ENCODE results near the gene OR51D1. TPM values are rescaled to one million over a fixed set of nuclear protein-coding genes. Genes with fewer than 3 reads are reported as not detected.

Gene OR51D1
- total and polyA plus RNA-seq, 2 of the 8 experiments (the other 6 are each of a cell fraction or from before 2014, with no cell fraction given), result not detected

DNA sequence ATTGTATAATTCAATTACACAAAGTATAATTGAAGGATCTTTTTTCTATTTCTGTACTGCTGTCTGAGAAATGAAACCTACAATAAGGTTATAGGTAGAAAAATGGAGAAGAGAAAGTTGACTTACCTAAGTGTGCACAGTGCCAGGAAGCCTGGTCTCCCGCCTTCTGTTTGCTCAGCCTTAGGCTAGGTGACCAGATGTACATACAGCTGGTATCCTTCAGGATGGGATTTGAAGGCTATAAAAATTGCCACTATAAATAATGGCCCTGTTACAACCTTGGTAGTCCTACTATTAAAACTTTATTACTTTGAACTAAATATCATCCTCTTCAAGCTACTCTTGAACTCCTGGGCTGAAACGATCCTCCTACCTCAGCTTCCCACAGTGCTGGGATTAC is 40.7 kb downstream of the OR51D1 start:
- Histone ChIP-seq H4K91ac (replicated peaks; ENCODE audit: insufficient read length, low read length) (no peak overlapping the region), H3K56ac (replicated peaks; ENCODE audit: insufficient read length, low read depth, low read length) (no peak overlapping the region), H4K20me1 (replicated peaks in 1 of 2; ENCODE audit: control insufficient read depth in 1 of 2, insufficient read depth in 2 of 2, low read length in 2 of 2) (no peaks in the 10 kb centered on the region), H2AFZ (ENCODE audit: low read length) (no peak overlapping the region), H3K18ac (ENCODE audit: extremely low read depth, low read length) (no peak overlapping the region), H3K27ac (ENCODE audit: low read depth, low read length) (no peak overlapping the region), H3K79me1 (ENCODE audit: low read depth, low read length) (no peaks in the 10 kb centered on the region), H2AK5ac (ENCODE audit: low read depth, low read length) (no peak overlapping the region), H3K23me2 (ENCODE audit: low read depth, low read length) (no peaks in the 10 kb centered on the region), H3K4me2 (ENCODE audit: insufficient read depth in 1 of 2, low read depth in 2 of 2, low read length in 2 of 2) (no peak overlapping the region), H3K79me2 (ENCODE audit: control insufficient read depth in 1 of 2, insufficient read depth in 2 of 2, low read length in 2 of 2) (no peaks in the 10 kb centered on the region), H3K14ac (ENCODE audit: insufficient read length) (no peak overlapping the region), H2BK20ac (ENCODE audit: low read length) (no peak overlapping the region), H3K36me3 (ENCODE audit: control insufficient read depth in 2 of 4, insufficient read depth in 4 of 4, low read length in 3 of 4) (no peaks in the 10 kb centered on the region), H3K9ac (replicated peaks in 1 of 4; ENCODE audit: extremely low read depth in 1 of 4, low read depth in 3 of 4, low read length in 3 of 4) (no peak overlapping the region), H3K4ac (replicated peaks; ENCODE audit: insufficient read length, low read depth, low read length) (no peak overlapping the region), H3K23ac (ENCODE audit: insufficient read length) (no peak overlapping the region), H3K9me3 (ENCODE audit: insufficient read depth in 2 of 2, low read depth in 1 of 2, low read length in 1 of 2) (no peaks in the 10 kb centered on the region), H2BK5ac (ENCODE audit: low read depth, low read length) (no peak overlapping the region), H3K4me3 (ENCODE audit: extremely low read depth in 1 of 4, insufficient read depth in 2 of 4, low read depth in 3 of 4, low read length in 4 of 4) (no peak overlapping the region), H2BK12ac (ENCODE audit: low read depth, low read length) (no peak overlapping the region), H3K27me3 (replicated peaks in 1 of 4; ENCODE audit: control insufficient read depth in 3 of 4, extremely low read depth in 1 of 4, insufficient read depth in 3 of 4, low read length in 3 of 4) (no peaks in the 10 kb centered on the region), H2BK120ac (replicated peaks; ENCODE audit: low read depth, low read length) (no peak overlapping the region), H2BK15ac (ENCODE audit: low read length) (no peak overlapping the region), H3K4me1 (replicated peaks in 1 of 4; ENCODE audit: control insufficient read depth in 3 of 4, insufficient read depth in 4 of 4, low read length in 3 of 4) (no peaks in the 10 kb centered on the region), H4K5ac (ENCODE audit: insufficient read length, low read depth, low read length) (no peak overlapping the region), H4K8ac (ENCODE audit: extremely low read depth, insufficient read depth, low read length) (no peak overlapping the region)
- CTCF ChIA-PET (ENCODE audit: partially characterized antibody), result interaction anchor here (2.3 kb wide), 1 partner anchor 41 kb away, joined by 5 read pairs; the partner anchor contains the start of gene OR51D1
- DNase-seq (ENCODE audit: low read depth in 1 of 2, low spot score in 2 of 2) (no peak), FAIRE-seq (no peak)
- WGBS, 2 experiments (ENCODE audit: extremely low coverage in 1 of 2, insufficient coverage in 1 of 2, insufficient read length in 1 of 2, insufficient replicate concordance in 2 of 2, low coverage in 1 of 2, low lambda C conversion rate in 2 of 2, missing lambda C conversion rate in 1 of 2), result 89% methylated on average over 2 of the region's 2 CpGs; no CpG with 5 or more reads in 1 of the 2 experiments
- POLR2A ChIA-PET (ENCODE audit: partially characterized antibody), result no interaction called here
- TF ChIP-seq KDM1A (IDR thresholded peaks at IDR 0.05; ENCODE audit: borderline replicate concordance, low read length), result no peak
